Lower lobe of right lung (tissue), 2 donors: ENCODE results near the gene KLK14. TPM values are rescaled to one million over a fixed set of nuclear protein-coding genes. Genes with fewer than 3 reads are reported as not detected.
A peak's percentile ranks its signal among the peaks of the same experiment; 100 is the strongest.

Experiments
- ATAC-seq, 2 donors: fragments of 200-7000 bp; cut with Tn5 transposase; one replicate each; pipeline ENCODE4 v1.9.1; 2020 to 2022; ENCODE audit warnings: mild to moderate bottlenecking in 2 of 2, moderate library complexity in 2 of 2
- DNase-seq: peaks from one replicate; pipeline ENCODE4 v3.0.0-alpha.2; 2020
- H3K27ac ChIP-seq: fragments of 200-600 bp; one replicate; pipeline ENCODE4 v1.8.0; 2022
- H3K27me3 ChIP-seq: fragments of 200-600 bp; one replicate; pipeline ENCODE4 v1.8.0; 2022; ENCODE audit warnings: low read depth
- H3K36me3 ChIP-seq: fragments of 200-600 bp; one replicate; pipeline ENCODE4 v1.8.0; 2022; ENCODE audit warnings: mild to moderate bottlenecking
- H3K4me1 ChIP-seq: fragments of 200-600 bp; one replicate; pipeline ENCODE4 v1.8.0; 2022
- H3K4me3 ChIP-seq: fragments of 200-600 bp; one replicate; pipeline ENCODE4 v1.8.0; 2022; ENCODE audit warnings: mild to moderate bottlenecking
- H3K9me3 ChIP-seq: fragments of 200-600 bp; one replicate; pipeline ENCODE4 v1.8.0; 2022
- CTCF ChIP-seq: fragments of 200-600 bp; IDR thresholded peaks from one replicate; pipeline ENCODE4 v1.8.0; 2022; ENCODE audit warnings: antibody characterized with exemption, mild to moderate bottlenecking
- intact Hi-C: fragments of 100-400 bp; cut with DNase I; formaldehyde crosslinking; loops from one replicate; pipeline ENCODE4 v1.11.0; 2022
- total RNA-seq: library from RNA; stranded (reverse); fragmentation: NEBNext Ultra II Directional; extraction: Animal tissue kit (Norgen Biotek cat#: 25700); gene quantifications from one replicate; pipeline ENCODE4 v1.2.1, GENCODE V29; 2021
- donor health status: DM: no; HTN: yes; CAD: no; lungs with severe emphysema.

The KLK14 gene
- total RNA-seq, 1 donor from 2014 or later, result 0.89 TPM

DNA sequence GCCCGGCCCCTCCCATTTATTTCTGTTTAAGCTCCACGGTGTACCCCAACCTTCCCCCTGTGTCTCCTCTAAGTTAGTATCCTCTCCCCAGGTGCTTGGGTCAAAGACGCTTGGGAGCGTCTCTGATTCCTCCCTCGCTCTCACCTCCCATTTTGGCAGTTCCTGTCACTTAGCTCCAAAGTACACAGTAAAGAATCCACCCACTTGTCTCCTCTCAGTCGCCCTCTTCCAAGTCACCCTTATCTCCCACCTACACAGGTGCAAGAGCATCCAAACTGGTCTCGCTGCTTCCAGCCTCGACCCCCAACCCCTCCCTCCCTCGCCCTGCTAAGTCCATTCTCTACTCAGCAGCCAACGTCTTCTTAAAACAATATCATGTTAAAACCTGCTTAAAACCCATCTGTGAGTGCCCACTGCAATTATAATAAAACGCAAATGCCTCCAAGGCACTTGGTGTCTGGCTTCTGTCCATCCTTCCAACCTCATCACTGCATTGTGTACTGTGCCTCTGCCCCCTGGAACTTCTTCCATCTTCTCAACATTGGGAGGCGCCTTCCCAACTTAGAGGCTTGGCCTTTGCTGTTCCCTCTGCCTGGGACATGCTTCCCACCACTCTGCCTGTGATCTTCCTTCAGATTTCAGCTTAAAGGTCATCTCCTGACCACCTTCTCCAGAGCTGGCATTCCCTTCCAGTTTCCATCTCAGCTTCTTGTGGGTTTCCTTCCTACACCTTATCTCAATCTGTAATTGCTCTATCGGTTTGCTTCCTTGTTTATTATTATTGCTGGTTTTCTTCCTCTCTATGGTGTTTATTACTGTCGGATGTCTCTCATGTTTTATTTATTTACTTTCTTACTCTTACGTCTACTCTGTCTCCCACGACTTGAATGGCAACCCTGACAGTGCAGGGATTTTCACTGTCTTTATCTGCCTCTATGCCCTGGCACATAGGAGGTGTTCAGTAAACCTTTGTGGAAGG lies 9.5 kb upstream of the KLK14 start:
- intact Hi-C loops, result no loop called here
- no peak for DNase-seq

DNA sequence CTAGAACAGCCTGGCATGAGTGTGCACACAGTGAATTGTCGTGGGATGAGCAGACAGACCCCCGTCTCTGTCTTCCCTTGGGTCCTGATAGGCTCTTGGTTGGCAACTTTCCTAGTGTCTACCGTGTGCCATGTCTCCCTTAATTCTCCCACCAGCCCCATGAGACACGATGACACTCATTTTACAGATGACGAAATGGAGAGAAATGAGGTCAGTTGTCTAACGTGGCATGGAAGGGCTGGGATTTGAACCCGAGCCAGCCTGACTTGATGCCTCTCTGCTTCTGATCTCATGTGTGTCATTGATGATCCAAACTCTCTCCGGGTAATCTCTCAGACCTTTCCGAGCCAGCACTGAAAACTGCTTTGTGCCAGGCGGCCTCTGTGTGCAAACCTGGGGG lies 8.4 kb upstream of the KLK14 start:
- Histone ChIP-seq H3K36me3 (no peaks in the 10 kb centered on the region), H3K4me1 (no peaks in the 10 kb centered on the region), H3K4me3 (no peak overlapping the region), H3K9me3 (no peaks in the 10 kb centered on the region), H3K27ac (no peak overlapping the region), H3K27me3 (no peaks in the 10 kb centered on the region)
- intact Hi-C loops, result no loop called here
- ATAC-seq, result no peak
- TF ChIP-seq CTCF, result no peak
- DNase-seq, result no peak

More for the DNA sequence above, 9.5 kb upstream of the KLK14 start:
- H3K4me1 ChIP-seq, result no peaks in the 10 kb centered on the region
- H3K27me3 ChIP-seq, result no peaks in the 10 kb centered on the region
- TF ChIP-seq CTCF, result no peak
- no peak overlapping the region for H3K27ac ChIP-seq
- no peak for ATAC-seq
- no peaks in the 10 kb centered on the region for H3K36me3 ChIP-seq
- no peaks in the 10 kb centered on the region for H3K9me3 ChIP-seq
- no peak overlapping the region for H3K4me3 ChIP-seq

GRCh38 chr19:51090471-51090870 lies 7.8 kb upstream of the KLK14 start:
- no peak overlapping the region for H3K4me3 ChIP-seq
- DNase-seq, result no peak
- H3K4me1 ChIP-seq, result no peaks in the 10 kb centered on the region
- no peak for TF ChIP-seq CTCF
- no peaks in the 10 kb centered on the region for H3K36me3 ChIP-seq
- no peak for ATAC-seq
- no peaks in the 10 kb centered on the region for H3K27me3 ChIP-seq
- no peaks in the 10 kb centered on the region for H3K9me3 ChIP-seq
- intact Hi-C loops, result no loop called here
- H3K27ac ChIP-seq, result no peak overlapping the region

- H3K36me3 ChIP-seq, result no peaks in the 10 kb centered on the region
- no peaks in the 10 kb centered on the region for H3K4me1 ChIP-seq
- ATAC-seq, result peak; percentile 55 to 62
- DNase-seq, result peak; percentile 73
- TF ChIP-seq CTCF, result no peak
- H3K9me3 ChIP-seq, result no peaks in the 10 kb centered on the region
- no peak overlapping the region for H3K4me3 ChIP-seq
- H3K27ac ChIP-seq, result no peak overlapping the region
- intact Hi-C loops, result no loop called here
- H3K27me3 ChIP-seq, result no peaks in the 10 kb centered on the region
These were observed 7.1 kb upstream of the KLK14 start for GRCh38 chr19:51089786-51090185.

DNA sequence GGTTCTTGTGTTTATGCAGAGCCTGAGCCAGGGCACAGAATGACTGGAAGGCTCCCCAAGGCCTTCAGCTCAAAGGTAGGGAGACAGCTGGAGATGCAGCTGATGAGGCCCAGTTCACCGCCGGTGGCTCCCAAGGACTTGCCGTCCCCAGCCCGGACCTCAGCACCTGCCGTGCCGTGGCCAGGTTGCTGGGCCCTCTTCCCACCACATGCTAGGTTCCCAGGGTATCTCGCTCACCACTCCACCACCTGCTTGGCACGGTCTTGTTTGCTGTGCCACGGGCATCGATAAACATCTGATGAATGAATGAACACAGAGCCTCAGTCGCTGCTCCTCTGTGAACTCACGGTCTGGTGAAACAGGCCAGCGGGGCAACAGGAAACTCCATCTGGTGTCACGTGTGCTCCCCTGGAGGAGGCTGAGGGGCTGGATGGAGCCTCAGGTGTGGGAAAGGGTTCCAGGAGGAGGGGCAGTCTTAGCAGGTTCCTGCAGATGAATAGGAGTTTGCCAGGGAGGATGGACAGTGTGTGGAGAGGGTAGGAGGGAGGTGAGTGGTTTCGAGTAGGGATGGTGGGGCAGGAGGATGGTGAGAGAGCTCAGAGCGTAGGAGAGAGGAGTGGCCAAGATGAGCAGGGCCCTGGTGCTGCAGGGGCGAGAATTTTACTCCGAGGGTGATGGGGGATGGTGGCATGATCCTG lies 3.6 kb upstream of the KLK14 start:
- Histone ChIP-seq H3K27me3 (no peaks in the 10 kb centered on the region), H3K27ac (no peak overlapping the region), H3K36me3 (no peaks in the 10 kb centered on the region), H3K4me1 (no peaks in the 10 kb centered on the region), H3K9me3 (no peaks in the 10 kb centered on the region), H3K4me3 (no peak overlapping the region)
- ATAC-seq (no peak), DNase-seq (no peak)
- intact Hi-C loops, result no loop called here
- no peak for TF ChIP-seq CTCF
